ENCODE measurements around the gene RIN3.

Gene RIN3

GRCh38 chr14:92724516-92725340, 211.1 kb downstream of the RIN3 start:
- Mint-ChIP-seq H3K4me1 (ENCODE audit: low read depth) (peaks cover 2% of the 10 kb centered on the region), H3K36me3 (peaks cover 8% of the 10 kb centered on the region), H3K27me3 (no peaks in the 10 kb centered on the region), H3K4me3 (no peak overlapping the region), H3K9me3 (ENCODE audit: low read depth) (no peaks in the 10 kb centered on the region), H3K27ac (no peak overlapping the region)

GRCh38 chr14:92726135-92726932, 212.8 kb downstream of the RIN3 start:
- no peaks in the 10 kb centered on the region for H3K9me3 Mint-ChIP-seq (ENCODE audit: low read depth)
- H3K27me3 Mint-ChIP-seq: no peaks in the 10 kb centered on the region
- H3K4me1 Mint-ChIP-seq (ENCODE audit: low read depth): peaks cover 6% of the 10 kb centered on the region
- no peak overlapping the region for H3K27ac Mint-ChIP-seq
- peaks cover 14% of the 10 kb centered on the region for H3K36me3 Mint-ChIP-seq
- no peak overlapping the region for H3K4me3 Mint-ChIP-seq

- no peaks in the 10 kb centered on the region for H3K9me3 Mint-ChIP-seq (ENCODE audit: low read depth)
- peaks cover 17% of the 10 kb centered on the region for H3K36me3 Mint-ChIP-seq
- H3K27me3 Mint-ChIP-seq: no peaks in the 10 kb centered on the region
- no peak overlapping the region for H3K4me3 Mint-ChIP-seq
- no peak overlapping the region for H3K27ac Mint-ChIP-seq
- H3K4me1 Mint-ChIP-seq (ENCODE audit: low read depth): peaks cover 6% of the 10 kb centered on the region
Measured at GRCh38 chr14:92726933-92727262, 213.3 kb downstream of the RIN3 start.

GRCh38 chr14:92728759-92729364, 215.3 kb downstream of the RIN3 start:
- Mint-ChIP-seq H3K4me3 (no peak overlapping the region), H3K9me3 (ENCODE audit: low read depth) (no peaks in the 10 kb centered on the region), H3K27ac (no peak overlapping the region), H3K4me1 (ENCODE audit: low read depth) (peaks cover 6% of the 10 kb centered on the region), H3K36me3 (peaks cover 24% of the 10 kb centered on the region), H3K27me3 (no peaks in the 10 kb centered on the region)

- Mint-ChIP-seq H3K36me3 (peaks cover 24% of the 10 kb centered on the region), H3K4me1 (ENCODE audit: low read depth) (peaks cover 6% of the 10 kb centered on the region), H3K27ac (no peak overlapping the region), H3K27me3 (no peaks in the 10 kb centered on the region), H3K4me3 (no peak overlapping the region), H3K9me3 (ENCODE audit: low read depth) (no peaks in the 10 kb centered on the region)
Measured at GRCh38 chr14:92729634-92730358, 216.2 kb downstream of the RIN3 start.

- Mint-ChIP-seq H3K36me3 (peaks cover 26% of the 10 kb centered on the region), H3K27me3 (no peaks in the 10 kb centered on the region), H3K9me3 (ENCODE audit: low read depth) (no peaks in the 10 kb centered on the region), H3K4me3 (no peak overlapping the region), H3K27ac (no peak overlapping the region), H3K4me1 (ENCODE audit: low read depth) (peaks cover 11% of the 10 kb centered on the region)
Measured at GRCh38 chr14:92731622-92732115, 218.1 kb downstream of the RIN3 start.

GRCh38 chr14:92733007-92733406, 219.4 kb downstream of the RIN3 start:
- peaks cover 22% of the 10 kb centered on the region for H3K36me3 Mint-ChIP-seq
- H3K4me1 Mint-ChIP-seq (ENCODE audit: low read depth): peaks cover 24% of the 10 kb centered on the region
- no peaks in the 10 kb centered on the region for H3K9me3 Mint-ChIP-seq (ENCODE audit: low read depth)
- no peaks in the 10 kb centered on the region for H3K27me3 Mint-ChIP-seq
- H3K4me3 Mint-ChIP-seq: no peak overlapping the region
- no peak overlapping the region for H3K27ac Mint-ChIP-seq

GRCh38 chr14:92734618-92735017, 221.0 kb downstream of the RIN3 start:
- Mint-ChIP-seq H3K27me3 (no peaks in the 10 kb centered on the region), H3K4me3 (no peak overlapping the region), H3K27ac (no peak overlapping the region), H3K36me3 (peaks cover 21% of the 10 kb centered on the region), H3K4me1 (ENCODE audit: low read depth) (peaks cover 26% of the 10 kb centered on the region), H3K9me3 (ENCODE audit: low read depth) (no peaks in the 10 kb centered on the region)

GRCh38 chr14:92735344-92735743, 221.8 kb downstream of the RIN3 start:
- Mint-ChIP-seq H3K27ac (no peak overlapping the region), H3K36me3 (peaks cover 16% of the 10 kb centered on the region), H3K27me3 (no peaks in the 10 kb centered on the region), H3K4me1 (ENCODE audit: low read depth) (peaks cover 21% of the 10 kb centered on the region), H3K4me3 (no peak overlapping the region), H3K9me3 (ENCODE audit: low read depth) (no peaks in the 10 kb centered on the region)

GRCh38 chr14:92737206-92737605, 223.6 kb downstream of the RIN3 start:
- Mint-ChIP-seq H3K36me3 (peaks cover 6% of the 10 kb centered on the region), H3K9me3 (ENCODE audit: low read depth) (no peaks in the 10 kb centered on the region), H3K4me1 (ENCODE audit: low read depth) (peaks cover 21% of the 10 kb centered on the region), H3K27ac (peak overlapping the region; percentile 76), H3K4me3 (peak overlapping the region; percentile 0), H3K27me3 (no peaks in the 10 kb centered on the region)

GRCh38 chr14:92737619-92738188, 224.1 kb downstream of the RIN3 start:
- Mint-ChIP-seq H3K4me3 (peak overlapping the region; percentile 0), H3K9me3 (ENCODE audit: low read depth) (no peaks in the 10 kb centered on the region), H3K27me3 (no peaks in the 10 kb centered on the region), H3K36me3 (peaks cover 2% of the 10 kb centered on the region), H3K27ac (peak overlapping the region; percentile 76), H3K4me1 (ENCODE audit: low read depth) (peaks cover 21% of the 10 kb centered on the region)
